ENCODE results near the gene CAMTA1.

Gene CAMTA1

GRCh38 chr1:7515175-7515574 is 729.9 kb downstream of the CAMTA1 start:
- DNase-seq (ENCODE audit: low spot score) = no peak

DNA sequence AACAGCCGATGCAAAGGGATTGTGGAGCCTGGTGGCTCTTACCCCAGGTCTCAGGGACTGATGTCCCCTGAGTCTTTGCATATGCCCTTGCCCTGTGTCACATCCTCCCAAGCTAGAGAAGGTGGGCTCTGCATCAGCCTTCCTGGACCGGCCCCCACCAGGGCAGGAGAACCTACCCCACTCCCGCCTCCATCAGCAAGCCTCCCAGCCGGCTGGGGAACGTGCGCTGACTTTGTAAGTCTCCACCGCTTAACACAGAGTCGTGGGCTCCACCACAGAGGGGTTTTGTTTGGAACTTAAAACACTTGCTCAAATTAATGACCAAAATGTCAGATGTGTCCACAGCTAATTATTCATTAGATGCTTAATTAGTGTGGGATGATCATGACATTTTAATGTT is 730.6 kb downstream of the CAMTA1 start:
- DNase-seq (ENCODE audit: low spot score) = no peak

DNA sequence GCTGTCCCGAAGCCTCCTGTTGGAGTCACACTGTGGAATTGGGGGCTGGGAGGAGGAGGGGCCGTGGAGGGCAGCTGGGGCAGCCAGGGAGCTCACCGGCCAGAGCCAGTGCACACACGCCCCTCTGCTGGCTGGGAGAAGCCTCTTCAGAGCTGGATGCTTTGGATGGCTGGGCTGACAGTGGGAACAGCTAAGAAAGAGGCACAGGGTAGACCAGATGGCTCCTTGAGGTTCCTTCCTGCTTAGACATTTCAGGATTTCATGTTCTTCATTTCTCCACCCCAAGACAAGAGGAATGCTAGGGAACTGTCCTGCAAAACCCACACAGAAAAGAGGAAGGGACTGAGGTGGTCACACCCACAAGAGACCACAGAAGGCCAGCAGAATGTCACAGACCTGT is 731.1 kb downstream of the CAMTA1 start:
- DNase-seq (ENCODE audit: low spot score) = no peak

DNA sequence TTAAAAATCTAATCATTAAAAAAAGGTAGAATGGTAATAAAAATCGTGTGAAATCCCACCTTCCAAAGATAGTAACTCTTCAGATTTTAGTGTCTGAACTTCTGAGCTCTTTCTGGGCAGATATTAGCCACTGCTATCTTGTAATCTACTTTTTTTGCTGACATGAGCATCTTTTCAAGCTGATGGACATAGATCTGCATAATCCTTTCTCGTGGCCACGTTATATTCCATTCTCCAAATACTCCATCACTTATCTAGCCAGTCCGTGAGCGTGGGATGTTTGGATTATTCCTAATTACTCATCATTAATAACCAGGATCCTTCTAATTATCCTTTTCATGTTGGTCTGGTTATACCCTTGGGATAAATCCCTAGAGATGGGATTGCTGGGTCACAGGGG is 731.7 kb downstream of the CAMTA1 start:
- no peak for DNase-seq (ENCODE audit: low spot score)

GRCh38 chr1:7517611-7518330 is 732.5 kb downstream of the CAMTA1 start:
- DNase-seq (ENCODE audit: low spot score) = no peak

- no peak for DNase-seq (ENCODE audit: low spot score)
These were observed 733.2 kb downstream of the CAMTA1 start for GRCh38 chr1:7518411-7518810.

DNA sequence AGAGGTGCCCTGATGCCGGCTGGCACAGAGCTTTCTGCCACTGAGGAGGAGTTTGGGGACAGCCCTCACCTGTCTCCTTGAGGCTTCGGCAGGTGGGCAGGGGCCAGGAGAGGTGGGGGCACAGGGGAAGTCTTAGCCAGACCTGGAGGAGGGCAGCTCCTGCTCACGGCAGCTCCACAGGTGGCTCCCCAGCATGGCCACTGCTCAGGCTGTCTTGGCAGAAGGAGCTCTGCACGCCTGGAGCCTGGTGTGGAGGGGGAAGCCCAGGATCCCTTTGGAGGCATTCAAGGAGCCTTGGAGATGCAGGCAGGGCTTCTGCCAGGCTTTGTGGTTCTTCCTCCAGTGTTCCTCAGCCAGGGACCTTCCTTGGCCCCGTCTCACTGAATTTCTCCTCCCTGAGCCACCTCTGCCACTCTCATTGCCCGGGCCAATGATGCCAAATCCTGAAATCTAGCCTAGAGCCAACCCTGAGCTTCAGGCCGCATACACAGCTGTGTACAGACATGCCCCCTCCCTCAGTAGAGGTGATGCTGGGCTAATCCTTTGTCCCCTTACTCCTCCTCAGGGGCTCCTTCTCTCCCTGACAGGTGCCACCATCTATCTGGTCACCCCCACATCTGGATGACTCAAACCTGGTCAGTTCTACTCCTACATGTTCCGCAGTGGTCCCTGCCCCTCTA is 734.1 kb downstream of the CAMTA1 start:
- no peak for DNase-seq (ENCODE audit: low spot score)

DNA sequence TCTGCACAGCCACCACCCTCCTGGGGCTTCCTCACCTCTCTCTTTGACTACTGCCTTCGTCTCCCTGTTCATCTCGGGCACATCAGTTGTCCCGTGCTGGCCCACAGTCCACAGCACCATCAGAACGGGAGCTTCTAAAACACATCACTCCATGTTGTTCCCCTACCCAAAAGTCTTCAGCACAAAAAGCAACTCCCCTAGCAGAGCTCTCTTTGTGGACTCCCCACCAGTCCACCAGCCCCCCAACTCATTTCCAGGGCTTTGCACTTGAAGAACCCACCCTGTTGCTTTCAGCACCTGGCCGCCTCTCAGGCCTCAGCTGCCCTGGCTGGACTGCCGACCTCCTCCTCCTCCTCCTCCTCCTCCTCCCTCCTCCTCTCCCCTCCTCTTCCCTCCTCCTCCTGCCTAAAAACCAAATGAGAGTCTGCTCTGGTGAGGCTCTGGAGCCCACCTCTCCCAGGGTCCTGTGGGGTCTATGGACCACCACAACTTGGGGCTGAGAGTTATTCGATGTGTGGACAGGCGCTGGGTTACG is 734.7 kb downstream of the CAMTA1 start:
- no peak for DNase-seq (ENCODE audit: low spot score)

GRCh38 chr1:7520496-7520895 is 735.2 kb downstream of the CAMTA1 start:
- DNase-seq (ENCODE audit: low spot score) = no peak

DNA sequence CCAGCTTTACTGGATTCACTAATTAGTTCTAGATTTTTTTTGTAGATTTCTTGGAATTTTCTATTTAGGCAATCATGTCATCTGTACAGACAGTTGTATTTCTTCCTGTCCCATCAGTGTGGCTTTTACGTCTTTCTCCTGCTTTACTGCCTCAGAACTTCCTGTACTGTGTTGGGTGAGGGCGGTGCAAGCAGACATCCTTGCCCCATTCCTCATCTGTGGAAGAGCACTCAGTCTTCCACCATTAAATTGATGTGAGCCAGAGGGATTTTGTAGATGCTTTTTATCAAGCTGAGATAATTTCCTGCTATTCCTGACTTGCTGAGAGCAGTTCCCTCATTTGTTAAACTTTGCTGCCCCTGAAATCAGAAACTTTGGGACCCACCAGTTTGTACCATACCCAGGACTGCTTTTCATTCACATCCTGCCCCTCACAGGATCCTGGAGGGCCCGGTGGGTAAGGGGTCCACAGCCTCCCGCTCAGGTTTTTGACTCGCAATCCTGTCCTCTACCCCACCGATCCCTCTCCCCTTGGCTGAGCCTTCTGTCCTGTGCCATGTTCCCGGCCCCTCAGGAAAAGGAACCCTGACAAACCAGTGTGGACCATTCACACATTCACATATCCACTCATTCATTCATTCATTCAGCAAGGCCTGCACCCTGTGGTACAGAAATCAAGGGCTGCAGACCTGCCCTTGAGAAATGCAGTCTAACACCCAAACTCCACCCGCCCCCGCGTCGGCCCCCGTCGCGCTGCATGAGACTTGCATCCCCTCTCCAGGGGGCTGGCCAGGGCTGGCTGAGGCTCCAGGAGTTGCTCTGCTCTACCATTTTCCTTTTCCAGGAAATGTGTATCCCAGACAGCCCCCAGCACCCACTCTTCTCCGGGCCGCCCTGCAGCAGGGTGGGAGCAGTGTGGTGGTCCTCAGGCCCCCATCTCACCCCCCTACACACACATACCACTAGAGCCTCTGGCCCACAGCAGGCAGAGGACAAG is 739.4 kb downstream of the CAMTA1 start:
- no peak for DNase-seq (ENCODE audit: low spot score)

DNA sequence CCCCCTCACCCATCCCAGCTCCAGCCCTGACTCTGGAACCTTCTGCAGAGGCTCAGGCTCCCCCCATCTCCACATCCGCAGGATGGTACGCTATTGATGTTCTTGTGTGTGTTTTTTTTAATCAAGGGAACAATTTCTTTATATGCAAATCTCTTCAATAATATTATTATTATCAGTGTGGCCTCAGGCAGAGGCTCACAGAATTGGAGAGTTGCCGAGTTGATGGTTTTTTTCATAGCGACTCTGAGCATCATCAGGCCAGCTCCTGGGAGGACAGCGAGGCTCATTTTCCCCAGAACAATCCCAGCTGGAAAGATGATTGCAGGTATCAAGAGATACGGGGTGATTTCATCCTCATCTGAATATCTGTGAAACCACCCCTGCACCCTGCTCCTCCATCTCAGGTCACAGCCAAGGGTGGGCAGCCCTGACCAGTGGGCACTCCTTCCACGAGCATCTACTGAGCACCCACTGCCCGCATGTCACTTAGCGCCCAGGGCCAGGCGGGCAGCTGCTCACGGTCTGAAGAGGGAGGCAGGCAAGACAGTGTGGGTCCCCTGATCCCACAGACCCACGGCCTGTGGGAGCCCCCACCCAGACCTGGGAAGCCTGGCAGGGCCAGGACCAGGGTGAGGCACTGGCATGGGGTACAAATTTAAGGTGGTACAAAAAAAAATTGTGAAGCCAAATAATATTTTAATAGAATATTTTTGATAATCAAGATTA is 740.2 kb downstream of the CAMTA1 start:
- no peak for DNase-seq (ENCODE audit: low spot score)

- DNase-seq (ENCODE audit: low spot score) = no peak
These were observed 741.1 kb downstream of the CAMTA1 start for GRCh38 chr1:7526196-7526866.

- no peak for DNase-seq (ENCODE audit: low spot score)
These were observed 741.8 kb downstream of the CAMTA1 start for GRCh38 chr1:7526867-7527732.

GRCh38 chr1:7527733-7528045 is 742.4 kb downstream of the CAMTA1 start:
- no peak for DNase-seq (ENCODE audit: low spot score)

DNA sequence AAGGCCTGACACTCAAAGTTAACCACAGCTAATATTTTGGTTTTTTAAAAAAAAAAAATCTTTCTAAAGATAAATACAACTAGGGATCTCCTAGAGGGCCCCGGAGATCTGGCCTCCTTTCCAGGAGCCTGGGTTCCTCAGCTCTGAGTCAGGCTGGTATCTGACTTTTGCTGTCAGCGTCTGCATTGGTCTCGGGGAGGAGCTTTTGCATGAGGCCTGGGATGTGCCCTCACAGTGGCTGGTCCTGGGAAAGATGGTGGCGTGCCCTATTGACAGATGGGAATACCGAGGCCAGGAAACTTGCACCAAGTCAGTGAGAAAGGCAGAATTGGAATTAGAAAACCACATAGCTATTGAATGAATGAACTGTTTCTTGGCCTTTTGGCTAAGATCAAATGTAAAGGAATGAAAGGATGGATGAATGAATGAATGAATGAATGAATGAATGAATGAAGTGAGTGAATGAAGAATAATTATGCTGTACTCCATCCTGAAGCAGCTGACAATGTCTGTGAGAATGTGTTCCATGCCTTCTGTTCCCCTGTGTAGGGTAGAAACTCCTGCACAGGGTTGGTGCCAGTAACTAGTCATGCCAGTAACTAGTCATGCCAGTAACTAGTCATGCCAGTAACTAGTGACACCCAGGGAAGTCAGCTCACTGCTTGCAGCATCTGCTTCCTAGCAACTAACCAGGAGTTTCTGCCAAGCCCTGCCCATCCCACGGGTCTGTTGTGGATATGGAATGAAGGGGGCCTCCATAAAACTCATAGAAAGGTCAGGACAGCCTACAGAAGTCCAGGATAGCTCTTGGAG is 743.3 kb downstream of the CAMTA1 start:
- DNase-seq (ENCODE audit: low spot score) = no peak

- DNase-seq (ENCODE audit: low spot score) = no peak
These were observed 744.7 kb downstream of the CAMTA1 start for GRCh38 chr1:7529917-7530316.

DNA sequence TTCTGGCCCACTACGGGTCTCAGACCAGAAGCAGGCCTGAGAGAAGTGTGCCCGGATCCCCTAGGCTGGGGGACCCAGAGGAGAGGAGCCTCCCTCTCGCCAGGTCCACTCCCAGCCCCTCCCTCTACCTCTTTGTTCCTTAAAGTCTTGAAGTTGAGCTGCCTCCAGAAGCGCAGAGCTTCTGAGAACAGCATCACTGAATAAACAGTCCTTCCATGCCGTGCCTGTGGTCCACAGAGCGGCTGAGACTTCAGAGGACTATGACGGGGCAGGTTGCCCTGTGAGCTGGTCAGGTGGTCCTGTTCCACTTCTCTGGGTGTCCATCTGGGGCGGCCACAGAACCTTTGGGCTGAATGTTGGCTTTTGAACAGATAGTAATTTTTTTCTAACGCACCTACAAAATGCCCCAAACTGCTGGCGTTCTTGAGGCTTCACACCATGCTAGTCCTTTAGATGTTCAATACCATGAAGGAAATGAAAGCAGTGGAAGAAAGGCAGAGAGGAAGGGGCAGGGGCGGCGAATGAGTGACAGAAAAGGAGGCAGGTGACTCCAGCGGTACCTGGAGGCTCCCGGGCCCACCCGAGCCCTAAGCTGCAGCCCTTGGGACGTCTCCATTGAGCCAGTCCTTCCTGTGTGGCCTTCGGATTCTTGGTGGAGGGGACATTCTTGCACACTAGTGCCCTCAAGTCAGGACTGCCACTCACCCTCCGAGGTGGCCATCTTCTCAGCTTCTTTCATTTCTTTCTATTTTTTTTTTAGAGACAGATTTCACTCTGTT is 746.5 kb downstream of the CAMTA1 start:
- no peak for DNase-seq (ENCODE audit: low spot score)

- no peak for DNase-seq (ENCODE audit: low spot score)
These were observed 747.8 kb downstream of the CAMTA1 start for GRCh38 chr1:7533006-7533405.

Data from COLO829 (cell line).